Chondrocyte (in vitro differentiated cells): ENCODE results near the gene EMB. TPM values are rescaled to one million over a fixed set of nuclear protein-coding genes. Genes with fewer than 3 reads are reported as not detected.
"Not testable (repeated sequence)": the region's sequence is repeated elsewhere in the genome, so short reads cannot be mapped to it uniquely, and the experiment has no call there.

ENCODE experiments used
- DNase-seq: peaks from one replicate; pipeline ENCODE4 v3.0.0; 2021; ENCODE audit warnings: mixed read lengths, low spot score
- H3K27ac Mint-ChIP-seq: one replicate; pipeline ENCODE4 v1.8.0; 2021; ENCODE audit warnings: mild to moderate bottlenecking, moderate library complexity, mixed read lengths; ENCODE audit not compliant: unreplicated experiment
- H3K27me3 Mint-ChIP-seq: 2 replicates; pipeline ENCODE4 v1.8.0; 2021; ENCODE audit warnings: low read depth, mixed read lengths
- H3K36me3 Mint-ChIP-seq: 2 replicates; pipeline ENCODE4 v1.8.0; 2021; ENCODE audit warnings: low read depth, mixed read lengths
- H3K4me1 Mint-ChIP-seq: 2 replicates; pipeline ENCODE4 v1.8.0; 2021; ENCODE audit warnings: low read depth, mild to moderate bottlenecking, mixed read lengths
- H3K4me3 Mint-ChIP-seq: one replicate; pipeline ENCODE4 v1.8.0; 2021; ENCODE audit warnings: mild to moderate bottlenecking, moderate library complexity, mixed read lengths; ENCODE audit not compliant: unreplicated experiment
- H3K9me3 Mint-ChIP-seq: 2 replicates; pipeline ENCODE4 v1.8.0; 2021; ENCODE audit warnings: low read depth, mixed read lengths
- CTCF ChIP-seq: fragments of 200-600 bp; sonication (generic); IDR thresholded peaks from 2 replicates; pipeline ENCODE4 v1.5.0; 2021; ENCODE audit warnings: antibody characterized with exemption, mild to moderate bottlenecking, moderate library complexity
- long read RNA-seq: library from polyadenylated mRNA; stranded (forward); transcript quantifications from one replicate; pipeline ENCODE4 v2.0.0, GENCODE V29; 2021
- total RNA-seq: library from RNA; stranded (reverse); gene quantifications from 3 replicates; pipeline ENCODE4 v1.2.1, GENCODE V29; 2021

Gene EMB
- 5.7 to 11.5 TPM (median 7.8 TPM) in 3 replicates for total RNA-seq
- long read RNA-seq, full-length matches to known transcripts: 1 of 1 reads
- long read RNA-seq, partial matches to known transcripts: 0 of 1 reads
- long read RNA-seq, other reads (novel, unspliced or antisense): 0 of 1 reads

GRCh38 chr5:50440651-50441492 lies at the start of gene EMB:
TSS of gene EMB (minus strand) at chr5:50441288. CDS start at chr5:50441151, 137 bp downstream.
- Mint-ChIP-seq H3K27me3 (peaks cover 4% of the 10 kb centered on the region), H3K36me3 (no peaks in the 10 kb centered on the region), H3K9me3 (no peaks in the 10 kb centered on the region), H3K27ac (no peak within 1 kb of the TSS), H3K4me3 (peak within 1 kb of the TSS; percentile 75), H3K4me1 (peaks cover 10% of the 10 kb centered on the region)
- peak; percentile 58 for TF ChIP-seq CTCF
- DNase-seq: no peak

GRCh38 chr5:50489491-50489890 lies 48.4 kb upstream of the EMB start:
- not testable (repeated sequence) for H3K27me3 Mint-ChIP-seq, H3K36me3 Mint-ChIP-seq, DNase-seq, H3K4me1 Mint-ChIP-seq, H3K4me3 Mint-ChIP-seq, H3K27ac Mint-ChIP-seq
- peaks cover 15% of the 10 kb centered on the region for H3K9me3 Mint-ChIP-seq

GRCh38 chr5:50478790-50479189 lies 37.7 kb upstream of the EMB start:
- not testable (repeated sequence) for H3K4me3 Mint-ChIP-seq, H3K36me3 Mint-ChIP-seq, DNase-seq, H3K27me3 Mint-ChIP-seq, H3K4me1 Mint-ChIP-seq, H3K27ac Mint-ChIP-seq
- peaks cover 11% of the 10 kb centered on the region for H3K9me3 Mint-ChIP-seq

- DNase-seq: no peak
- Mint-ChIP-seq H3K36me3 (no peaks in the 10 kb centered on the region), H3K9me3 (peaks cover 14% of the 10 kb centered on the region), H3K27me3 (peaks cover 2% of the 10 kb centered on the region), H3K4me1 (no peaks in the 10 kb centered on the region), H3K27ac (no peak overlapping the region), H3K4me3 (no peak overlapping the region)
- TF ChIP-seq CTCF: no peak
These were observed 35.5 kb upstream of the EMB start for GRCh38 chr5:50476549-50476948.

GRCh38 chr5:50465015-50465414 lies 23.9 kb upstream of the EMB start:
- not testable (repeated sequence) for H3K4me3 Mint-ChIP-seq, DNase-seq, H3K27ac Mint-ChIP-seq, H3K27me3 Mint-ChIP-seq, H3K36me3 Mint-ChIP-seq, H3K4me1 Mint-ChIP-seq
- H3K9me3 Mint-ChIP-seq: peaks cover 22% of the 10 kb centered on the region

- Mint-ChIP-seq H3K27ac (no peak overlapping the region), H3K27me3 (no peaks in the 10 kb centered on the region), H3K4me3 (no peak overlapping the region), H3K36me3 (peaks cover 1% of the 10 kb centered on the region), H3K4me1 (no peaks in the 10 kb centered on the region), H3K9me3 (peaks cover 16% of the 10 kb centered on the region)
- no peak for DNase-seq
- no peak for TF ChIP-seq CTCF
These were observed 22.6 kb upstream of the EMB start for GRCh38 chr5:50463726-50464125.
